DND-41 (cell line): ENCODE results near the gene TMEFF2.

Experiments
- EZH2 ChIP-seq: IDR thresholded peaks from 3 replicates; pipeline ENCODE4 v1.6.1; 2012; ENCODE audit warnings: borderline replicate concordance, low read depth, mild to moderate bottlenecking, moderate library complexity, low read length, inconsistent platforms; ENCODE audit not compliant: severe bottlenecking
- TF ChIP-seq, protein P1 (sequence below): IDR thresholded peaks from 2 replicates; pipeline ENCODE4 v1.5.1; 2012; ENCODE audit warnings: borderline replicate concordance, low read length, moderate library complexity, mild to moderate bottlenecking; ENCODE audit not compliant: poor library complexity, severe bottlenecking; ENCODE audit errors: extremely low read depth

DNA sequence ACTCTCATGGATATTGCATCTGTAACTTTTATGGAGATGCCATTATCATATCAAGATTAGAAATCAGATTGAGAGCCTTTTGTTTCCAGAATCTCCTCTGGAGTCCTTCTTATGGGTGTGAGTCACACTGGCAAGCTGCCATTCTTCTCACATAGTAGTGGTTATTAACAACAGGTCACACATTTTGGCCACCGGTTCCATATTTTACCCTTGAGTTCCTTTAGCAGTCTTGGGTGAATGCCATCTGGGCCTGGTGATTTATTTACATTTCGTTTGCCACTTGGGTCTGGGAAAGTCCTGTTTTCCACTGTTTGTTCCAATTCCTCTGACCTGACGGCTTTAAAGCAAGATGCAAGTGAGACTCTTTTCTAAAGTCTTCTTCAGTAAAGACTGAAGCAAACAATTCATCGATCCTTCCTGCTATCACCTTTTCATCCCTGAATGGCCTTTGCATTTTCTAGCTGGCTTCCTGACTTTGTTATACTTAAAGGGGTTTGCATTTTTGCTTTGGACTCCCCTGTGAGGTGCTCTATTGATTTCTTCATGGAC, 267.3 kb downstream of the TMEFF2 start:
- TF ChIP-seq, protein P1, sequence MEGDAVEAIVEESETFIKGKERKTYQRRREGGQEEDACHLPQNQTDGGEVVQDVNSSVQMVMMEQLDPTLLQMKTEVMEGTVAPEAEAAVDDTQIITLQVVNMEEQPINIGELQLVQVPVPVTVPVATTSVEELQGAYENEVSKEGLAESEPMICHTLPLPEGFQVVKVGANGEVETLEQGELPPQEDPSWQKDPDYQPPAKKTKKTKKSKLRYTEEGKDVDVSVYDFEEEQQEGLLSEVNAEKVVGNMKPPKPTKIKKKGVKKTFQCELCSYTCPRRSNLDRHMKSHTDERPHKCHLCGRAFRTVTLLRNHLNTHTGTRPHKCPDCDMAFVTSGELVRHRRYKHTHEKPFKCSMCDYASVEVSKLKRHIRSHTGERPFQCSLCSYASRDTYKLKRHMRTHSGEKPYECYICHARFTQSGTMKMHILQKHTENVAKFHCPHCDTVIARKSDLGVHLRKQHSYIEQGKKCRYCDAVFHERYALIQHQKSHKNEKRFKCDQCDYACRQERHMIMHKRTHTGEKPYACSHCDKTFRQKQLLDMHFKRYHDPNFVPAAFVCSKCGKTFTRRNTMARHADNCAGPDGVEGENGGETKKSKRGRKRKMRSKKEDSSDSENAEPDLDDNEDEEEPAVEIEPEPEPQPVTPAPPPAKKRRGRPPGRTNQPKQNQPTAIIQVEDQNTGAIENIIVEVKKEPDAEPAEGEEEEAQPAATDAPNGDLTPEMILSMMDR: no peak
- no peak for TF ChIP-seq EZH2
